H9 (cell line): ENCODE results near the gene CAPN3. TPM values are rescaled to one million over a fixed set of nuclear protein-coding genes. Genes with fewer than 3 reads are reported as not detected.

ENCODE experiments used
- DNase-seq: peaks from one replicate; pipeline ENCODE4 v3.0.0-alpha.2; 2017
- H2AFZ ChIP-seq: one replicate; pipeline ENCODE4 v1.6.1; 2013; ENCODE audit warnings: mild to moderate bottlenecking, low read length, control low read depth, moderate library complexity
- H2AK5ac ChIP-seq: 2 replicates; pipeline ENCODE4 v1.6.1; 2013; ENCODE audit warnings: low read length, control low read depth, mixed read lengths; ENCODE audit not compliant: insufficient read length
- H2BK120ac ChIP-seq: one replicate; pipeline ENCODE4 v1.6.1; 2013; ENCODE audit warnings: low read depth, mild to moderate bottlenecking, low read length, control low read depth, inconsistent platforms; ENCODE audit not compliant: poor library complexity, severe bottlenecking
- H2BK12ac ChIP-seq: 2 replicates; pipeline ENCODE4 v1.6.1; 2013; ENCODE audit warnings: low read length, control low read depth, mixed read lengths, low read depth; ENCODE audit not compliant: insufficient read length
- H2BK15ac ChIP-seq: 2 replicates; pipeline ENCODE4 v1.6.1; 2013; ENCODE audit warnings: low read depth, low read length, control low read depth
- H2BK20ac ChIP-seq: one replicate; pipeline ENCODE4 v1.6.1; 2013; ENCODE audit warnings: low read depth, mild to moderate bottlenecking, low read length, control low read depth, inconsistent platforms; ENCODE audit not compliant: poor library complexity, severe bottlenecking
- H2BK5ac ChIP-seq: 2 replicates; pipeline ENCODE4 v1.6.1; 2013; ENCODE audit warnings: low read length, control low read depth, mixed read lengths; ENCODE audit not compliant: insufficient read length
- H3K14ac ChIP-seq: 2 replicates; pipeline ENCODE4 v1.6.1; 2013; ENCODE audit warnings: low read length, control low read depth; ENCODE audit not compliant: insufficient read depth
- H3K18ac ChIP-seq: 2 replicates; pipeline ENCODE4 v1.6.1; 2013; ENCODE audit warnings: low read depth, mild to moderate bottlenecking, mixed read lengths, low read length, control low read depth; ENCODE audit not compliant: insufficient read length
- H3K23ac ChIP-seq: 2 replicates; pipeline ENCODE4 v1.6.1; 2013; ENCODE audit warnings: low read length, control low read depth, mixed read lengths, low read depth; ENCODE audit not compliant: insufficient read length
- H3K23me2 ChIP-seq: 2 replicates; pipeline ENCODE4 v1.6.1; 2013; ENCODE audit warnings: low read depth, mild to moderate bottlenecking, mixed read lengths, low read length, control low read depth; ENCODE audit not compliant: insufficient read length, poor library complexity, severe bottlenecking
- H3K27ac ChIP-seq: 2 replicates; pipeline ENCODE4 v1.5.1; 2013; ENCODE audit warnings: low read length, control low read depth, mixed read lengths, low read depth; ENCODE audit not compliant: insufficient read length
- H3K27me3 ChIP-seq: 2 replicates; pipeline ENCODE4 v1.6.1; 2013; ENCODE audit warnings: low read length, control low read depth, inconsistent platforms; ENCODE audit not compliant: insufficient read depth
- H3K4ac ChIP-seq: 2 replicates; pipeline ENCODE4 v1.6.1; 2013; ENCODE audit warnings: low read depth, mild to moderate bottlenecking, control low read depth, inconsistent platforms, low read length, moderate library complexity
- H3K4me1 ChIP-seq: 2 replicates; pipeline ENCODE4 v1.6.1; 2013; ENCODE audit warnings: low read length, control low read depth, inconsistent platforms; ENCODE audit not compliant: insufficient read depth
- H3K4me2 ChIP-seq: 2 replicates; pipeline ENCODE4 v1.6.1; 2013; ENCODE audit warnings: low read length, control low read depth, mixed read lengths; ENCODE audit not compliant: insufficient read length, insufficient read depth
- H3K56ac ChIP-seq: 2 replicates; pipeline ENCODE4 v1.6.1; 2013; ENCODE audit warnings: low read depth, mild to moderate bottlenecking, mixed read lengths, low read length, control low read depth; ENCODE audit not compliant: insufficient read length
- H3K79me1 ChIP-seq: 2 replicates; pipeline ENCODE4 v1.6.1; 2013; ENCODE audit warnings: low read depth, mild to moderate bottlenecking, moderate library complexity, low read length, control low read depth, inconsistent platforms; ENCODE audit not compliant: insufficient read depth, poor library complexity, severe bottlenecking
- H3K79me2 ChIP-seq: 2 replicates; pipeline ENCODE4 v1.6.1; 2013; ENCODE audit warnings: low read length, control low read depth, inconsistent platforms; ENCODE audit not compliant: insufficient read depth
- H3K9ac ChIP-seq: 2 replicates; pipeline ENCODE4 v1.6.1; 2013; ENCODE audit warnings: low read length, control low read depth, mixed read lengths; ENCODE audit not compliant: insufficient read length; ENCODE audit errors: extremely low read depth
- H3K9me3 ChIP-seq: one replicate; pipeline ENCODE4 v1.6.1; 2013; ENCODE audit warnings: low read depth, low read length, inconsistent platforms; ENCODE audit not compliant: control insufficient read depth
- H3T11ph ChIP-seq: one replicate; pipeline ENCODE4 v1.6.1; 2013; ENCODE audit warnings: mild to moderate bottlenecking, low read length, control low read depth, inconsistent platforms
- H4K20me1 ChIP-seq: one replicate; pipeline ENCODE4 v1.6.1; 2013; ENCODE audit not compliant: control insufficient read depth, insufficient read length, insufficient read depth
- H4K5ac ChIP-seq: 2 replicates; pipeline ENCODE4 v1.6.1; 2013; ENCODE audit warnings: low read depth, mild to moderate bottlenecking, mixed read lengths, low read length, control low read depth; ENCODE audit not compliant: insufficient read length
- H4K8ac ChIP-seq: replicated peaks from 2 replicates; pipeline ENCODE4 v1.6.1; 2013; ENCODE audit warnings: low read length, control low read depth, mixed read lengths, low read depth; ENCODE audit not compliant: insufficient read length
- H4K91ac ChIP-seq: 2 replicates; pipeline ENCODE4 v1.6.1; 2013; ENCODE audit warnings: low read depth, mild to moderate bottlenecking, moderate library complexity, mixed read lengths, low read length, control low read depth; ENCODE audit not compliant: insufficient read length
- H3K27ac Mint-ChIP-seq, 3 experiments: 2 replicates in 2 of 3; 3 replicates in 1 of 3; pipeline ENCODE4 v1.8.0; 2020 to 2021; ENCODE audit warnings: mixed read lengths in 3 of 3, mild to moderate bottlenecking in 1 of 3, moderate library complexity in 1 of 3
- H3K27me3 Mint-ChIP-seq: 2 replicates; pipeline ENCODE4 v1.8.0; 2021; ENCODE audit warnings: low read depth, mild to moderate bottlenecking, moderate library complexity, mixed read lengths
- H3K36me3 Mint-ChIP-seq, 3 experiments: 2 replicates in 2 of 3; 3 replicates in 1 of 3; pipeline ENCODE4 v1.8.0; 2020 to 2021; ENCODE audit warnings: low read depth in 3 of 3, mixed read lengths in 3 of 3; ENCODE audit not compliant: insufficient read depth in 1 of 3
- H3K4me1 Mint-ChIP-seq, 2 experiments: 2 replicates each; pipeline ENCODE4 v1.8.0; 2020; ENCODE audit warnings: mixed read lengths in 2 of 2
- H3K4me3 Mint-ChIP-seq, 2 experiments: 2 replicates in 1 of 2; 3 replicates in 1 of 2; pipeline ENCODE4 v1.8.0; 2020 to 2021; ENCODE audit warnings: mild to moderate bottlenecking in 2 of 2, mixed read lengths in 2 of 2, moderate library complexity in 1 of 2
- H3K9me3 Mint-ChIP-seq, 2 experiments: 2 replicates in 1 of 2; 3 replicates in 1 of 2; pipeline ENCODE4 v1.8.0; 2020; ENCODE audit warnings: mild to moderate bottlenecking in 2 of 2, mixed read lengths in 2 of 2, moderate library complexity in 1 of 2
- CTCF ChIP-seq: fragments of 200-600 bp; sonication (generic); conservative IDR thresholded peaks from 3 replicates; pipeline ENCODE4 v1.8.0; 2021; ENCODE audit warnings: antibody characterized with exemption, mild to moderate bottlenecking
- total RNA-seq: library from RNA; stranded (reverse); gene quantifications from 2 replicates; pipeline ENCODE4 v1.2.1, GENCODE V29; 2021

CAPN3 gene
- total RNA-seq, 1 experiment from 2014 or later, result 0.31 TPM

GRCh38 chr15:42456531-42456930 lies 97.2 kb downstream of the CAPN3 start:
- Histone ChIP-seq H4K91ac (no peak overlapping the region), H3K23me2 (no peaks in the 10 kb centered on the region), H3K79me1 (no peaks in the 10 kb centered on the region), H3K18ac (no peak overlapping the region), H3K4me2 (no peak overlapping the region), H2AK5ac (no peak overlapping the region), H2AFZ (no peak overlapping the region), H3K79me2 (no peaks in the 10 kb centered on the region), H3T11ph (no peak overlapping the region), H2BK120ac (no peak overlapping the region), H4K20me1 (no peaks in the 10 kb centered on the region), H3K56ac (no peak overlapping the region), H3K4me1 (peaks cover 2% of the 10 kb centered on the region; the same call in 1 of the 2 replicates), H2BK12ac (no peak overlapping the region), H3K4ac (no peak overlapping the region), H4K5ac (no peak overlapping the region), H3K27me3 (no peaks in the 10 kb centered on the region), H2BK15ac (no peak overlapping the region), H2BK20ac (no peak overlapping the region), H3K9ac (no peak overlapping the region), H4K8ac (no peak overlapping the region), H2BK5ac (no peak overlapping the region), H3K23ac (no peak overlapping the region), H3K27ac (no peak overlapping the region), H3K9me3 (no peaks in the 10 kb centered on the region), H3K14ac (no peak overlapping the region)
- Mint-ChIP-seq H3K27me3 (no peaks in the 10 kb centered on the region), H3K9me3 (no peaks in the 10 kb centered on the region; a peak in 1 of 5 replicates), H3K36me3 (peaks cover 2 to 12% (median 4%) of the 10 kb centered on the region in 3 experiments; a peak in 5 of 7 replicates), H3K27ac (peak overlapping the region in 1 of 3 experiments; percentile 97; a peak in 2 of 7 replicates), H3K4me1 (peaks cover 17% of the 10 kb centered on the region in 2 experiments), H3K4me3 (no peak overlapping the region; a peak in 1 of 5 replicates)
- DNase-seq, result no peak
- TF ChIP-seq CTCF, result no peak
